ENCODE data around the gene ENTR1.

The ENTR1 gene

GRCh38 chr9:136379891-136380290 is 30.5 kb downstream of the ENTR1 start:
- Histone ChIP-seq H3K9ac (ENCODE audit: insufficient read length, low read depth) (no peak overlapping the region), H3K4me1 (ENCODE audit: insufficient read depth, insufficient read length) (peaks cover 6% of the 10 kb centered on the region), H3K27me3 (ENCODE audit: insufficient read depth, insufficient read length) (no peaks in the 10 kb centered on the region), H3K36me3 (ENCODE audit: insufficient read depth, insufficient read length, low read length) (peaks cover 99% of the 10 kb centered on the region), H3K9me3 (ENCODE audit: insufficient read depth, low read length) (no peaks in the 10 kb centered on the region), H3K4me3 (ENCODE audit: insufficient read length, low read depth) (no peak overlapping the region)
- no peak for TF ChIP-seq SUZ12 (IDR thresholded peaks at IDR 0.05; ENCODE audit: extremely low read depth, insufficient read depth, insufficient read length)
- no peak for TF ChIP-seq ZNF274 (IDR thresholded peaks at IDR 0.05; ENCODE audit: low read depth, low read length)
- no peak for TF ChIP-seq YY1 (IDR thresholded peaks at IDR 0.05; ENCODE audit: insufficient read depth, insufficient read length)
- no peak for DNase-seq (ENCODE audit: low read depth, low spot score)

- TF ChIP-seq ZNF274 (IDR thresholded peaks at IDR 0.05; ENCODE audit: low read depth, low read length), result no peak
- TF ChIP-seq SUZ12 (IDR thresholded peaks at IDR 0.05; ENCODE audit: extremely low read depth, insufficient read depth, insufficient read length), result no peak
- no peak for TF ChIP-seq YY1 (IDR thresholded peaks at IDR 0.05; ENCODE audit: insufficient read depth, insufficient read length)
- peaks cover 99% of the 10 kb centered on the region for H3K36me3 ChIP-seq (ENCODE audit: insufficient read depth, insufficient read length, low read length)
Measured at GRCh38 chr9:136379401-136379800, 31.0 kb downstream of the ENTR1 start.

GRCh38 chr9:136379003-136379287 is 31.5 kb downstream of the ENTR1 start:
- no peak overlapping the region for H3K4me3 ChIP-seq (ENCODE audit: insufficient read length, low read depth)
- peaks cover 99% of the 10 kb centered on the region for H3K36me3 ChIP-seq (ENCODE audit: insufficient read depth, insufficient read length, low read length)
- no peaks in the 10 kb centered on the region for H3K9me3 ChIP-seq (ENCODE audit: insufficient read depth, low read length)
- no peak overlapping the region for H3K9ac ChIP-seq (ENCODE audit: insufficient read length, low read depth)
- TF ChIP-seq SUZ12 (IDR thresholded peaks at IDR 0.05; ENCODE audit: extremely low read depth, insufficient read depth, insufficient read length), result no peak
- no peak for TF ChIP-seq YY1 (IDR thresholded peaks at IDR 0.05; ENCODE audit: insufficient read depth, insufficient read length)
- no peak for TF ChIP-seq ZNF274 (IDR thresholded peaks at IDR 0.05; ENCODE audit: low read depth, low read length)
- DNase-seq (ENCODE audit: low read depth, low spot score), result no peak
- peaks cover 11% of the 10 kb centered on the region for H3K4me1 ChIP-seq (ENCODE audit: insufficient read depth, insufficient read length)
- H3K27me3 ChIP-seq (ENCODE audit: insufficient read depth, insufficient read length), result no peaks in the 10 kb centered on the region

More at GRCh38 chr9:136379401-136379800, 31.0 kb downstream of the ENTR1 start:
- Histone ChIP-seq H3K4me1 (ENCODE audit: insufficient read depth, insufficient read length) (peaks cover 8% of the 10 kb centered on the region), H3K4me3 (ENCODE audit: insufficient read length, low read depth) (no peak overlapping the region), H3K27me3 (ENCODE audit: insufficient read depth, insufficient read length) (no peaks in the 10 kb centered on the region), H3K9me3 (ENCODE audit: insufficient read depth, low read length) (no peaks in the 10 kb centered on the region), H3K9ac (ENCODE audit: insufficient read length, low read depth) (no peak overlapping the region)
- DNase-seq (ENCODE audit: low read depth, low spot score), result no peak

GRCh38 chr9:136378170-136379002 is 32.0 kb downstream of the ENTR1 start:
- peaks cover 99% of the 10 kb centered on the region for H3K36me3 ChIP-seq (ENCODE audit: insufficient read depth, insufficient read length, low read length)
- H3K4me3 ChIP-seq (ENCODE audit: insufficient read length, low read depth), result no peak overlapping the region
- no peaks in the 10 kb centered on the region for H3K9me3 ChIP-seq (ENCODE audit: insufficient read depth, low read length)
- TF ChIP-seq ZNF274 (IDR thresholded peaks at IDR 0.05; ENCODE audit: low read depth, low read length), result no peak
- TF ChIP-seq SUZ12 (IDR thresholded peaks at IDR 0.05; ENCODE audit: extremely low read depth, insufficient read depth, insufficient read length), result no peak
- TF ChIP-seq YY1 (IDR thresholded peaks at IDR 0.05; ENCODE audit: insufficient read depth, insufficient read length), result no peak
- H3K9ac ChIP-seq (ENCODE audit: insufficient read length, low read depth), result no peak overlapping the region
- DNase-seq (ENCODE audit: low read depth, low spot score), result no peak
- H3K27me3 ChIP-seq (ENCODE audit: insufficient read depth, insufficient read length), result no peaks in the 10 kb centered on the region
- H3K4me1 ChIP-seq (ENCODE audit: insufficient read depth, insufficient read length), result peaks cover 14% of the 10 kb centered on the region

- Histone ChIP-seq H3K9ac (ENCODE audit: insufficient read length, low read depth) (no peak overlapping the region), H3K9me3 (ENCODE audit: insufficient read depth, low read length) (no peaks in the 10 kb centered on the region), H3K4me3 (ENCODE audit: insufficient read length, low read depth) (no peak overlapping the region), H3K4me1 (ENCODE audit: insufficient read depth, insufficient read length) (peaks cover 22% of the 10 kb centered on the region), H3K36me3 (ENCODE audit: insufficient read depth, insufficient read length, low read length) (peaks cover 96% of the 10 kb centered on the region), H3K27me3 (ENCODE audit: insufficient read depth, insufficient read length) (no peaks in the 10 kb centered on the region)
- TF ChIP-seq YY1 (IDR thresholded peaks at IDR 0.05; ENCODE audit: insufficient read depth, insufficient read length) (no peak), SUZ12 (IDR thresholded peaks at IDR 0.05; ENCODE audit: extremely low read depth, insufficient read depth, insufficient read length) (no peak), ZNF274 (IDR thresholded peaks at IDR 0.05; ENCODE audit: low read depth, low read length) (no peak)
- DNase-seq (ENCODE audit: low read depth, low spot score), result no peak
Measured at GRCh38 chr9:136377341-136378169, 32.9 kb downstream of the ENTR1 start.

GRCh38 chr9:136376457-136376856 is 34.0 kb downstream of the ENTR1 start:
- Histone ChIP-seq H3K36me3 (ENCODE audit: insufficient read depth, insufficient read length, low read length) (peaks cover 96% of the 10 kb centered on the region), H3K9me3 (ENCODE audit: insufficient read depth, low read length) (no peaks in the 10 kb centered on the region), H3K27me3 (ENCODE audit: insufficient read depth, insufficient read length) (no peaks in the 10 kb centered on the region), H3K4me3 (ENCODE audit: insufficient read length, low read depth) (no peak overlapping the region), H3K4me1 (ENCODE audit: insufficient read depth, insufficient read length) (peaks cover 26% of the 10 kb centered on the region), H3K9ac (ENCODE audit: insufficient read length, low read depth) (no peak overlapping the region)
- no peak for DNase-seq (ENCODE audit: low read depth, low spot score)
- TF ChIP-seq SUZ12 (IDR thresholded peaks at IDR 0.05; ENCODE audit: extremely low read depth, insufficient read depth, insufficient read length) (no peak), ZNF274 (IDR thresholded peaks at IDR 0.05; ENCODE audit: low read depth, low read length) (no peak), YY1 (IDR thresholded peaks at IDR 0.05; ENCODE audit: insufficient read depth, insufficient read length) (no peak)

- TF ChIP-seq ZNF274 (IDR thresholded peaks at IDR 0.05; ENCODE audit: low read depth, low read length), result no peak
- no peak for TF ChIP-seq SUZ12 (IDR thresholded peaks at IDR 0.05; ENCODE audit: extremely low read depth, insufficient read depth, insufficient read length)
- TF ChIP-seq YY1 (IDR thresholded peaks at IDR 0.05; ENCODE audit: insufficient read depth, insufficient read length), result no peak
- H3K9me3 ChIP-seq (ENCODE audit: insufficient read depth, low read length), result no peaks in the 10 kb centered on the region
- H3K36me3 ChIP-seq (ENCODE audit: insufficient read depth, insufficient read length, low read length), result peaks cover 95% of the 10 kb centered on the region
Measured at GRCh38 chr9:136375096-136375495, 35.3 kb downstream of the ENTR1 start.

More at GRCh38 chr9:136375096-136375495, 35.3 kb downstream of the ENTR1 start:
- H3K9ac ChIP-seq (ENCODE audit: insufficient read length, low read depth), result no peak overlapping the region
- no peak overlapping the region for H3K4me3 ChIP-seq (ENCODE audit: insufficient read length, low read depth)
- DNase-seq (ENCODE audit: low read depth, low spot score), result no peak
- no peaks in the 10 kb centered on the region for H3K27me3 ChIP-seq (ENCODE audit: insufficient read depth, insufficient read length)
- H3K4me1 ChIP-seq (ENCODE audit: insufficient read depth, insufficient read length), result peaks cover 26% of the 10 kb centered on the region

All from NT2/D1 (cell line).